GM18951 (cell line): ENCODE data around the gene ZFP3.
"Not testable (repeated sequence)": the region's sequence is repeated elsewhere in the genome, so short reads cannot be mapped to it uniquely, and the experiment has no call there.

Source experiments
- POLR2A ChIP-seq: IDR thresholded peaks from 4 replicates; pipeline ENCODE4 v1.6.1; 2011; ENCODE audit warnings: mild to moderate bottlenecking; ENCODE audit not compliant: insufficient read length, insufficient read depth; ENCODE audit errors: extremely low read depth
- in situ Hi-C: fragments of 300-500 bp; cut with MboI; formaldehyde crosslinking; loops from one replicate; pipeline ENCODE4 v1.12.0; 2022; ENCODE audit warnings: low sequenced_read_pairs, mixed read lengths, inconsistent platforms; ENCODE audit not compliant: unreplicated experiment

ZFP3 gene

DNA sequence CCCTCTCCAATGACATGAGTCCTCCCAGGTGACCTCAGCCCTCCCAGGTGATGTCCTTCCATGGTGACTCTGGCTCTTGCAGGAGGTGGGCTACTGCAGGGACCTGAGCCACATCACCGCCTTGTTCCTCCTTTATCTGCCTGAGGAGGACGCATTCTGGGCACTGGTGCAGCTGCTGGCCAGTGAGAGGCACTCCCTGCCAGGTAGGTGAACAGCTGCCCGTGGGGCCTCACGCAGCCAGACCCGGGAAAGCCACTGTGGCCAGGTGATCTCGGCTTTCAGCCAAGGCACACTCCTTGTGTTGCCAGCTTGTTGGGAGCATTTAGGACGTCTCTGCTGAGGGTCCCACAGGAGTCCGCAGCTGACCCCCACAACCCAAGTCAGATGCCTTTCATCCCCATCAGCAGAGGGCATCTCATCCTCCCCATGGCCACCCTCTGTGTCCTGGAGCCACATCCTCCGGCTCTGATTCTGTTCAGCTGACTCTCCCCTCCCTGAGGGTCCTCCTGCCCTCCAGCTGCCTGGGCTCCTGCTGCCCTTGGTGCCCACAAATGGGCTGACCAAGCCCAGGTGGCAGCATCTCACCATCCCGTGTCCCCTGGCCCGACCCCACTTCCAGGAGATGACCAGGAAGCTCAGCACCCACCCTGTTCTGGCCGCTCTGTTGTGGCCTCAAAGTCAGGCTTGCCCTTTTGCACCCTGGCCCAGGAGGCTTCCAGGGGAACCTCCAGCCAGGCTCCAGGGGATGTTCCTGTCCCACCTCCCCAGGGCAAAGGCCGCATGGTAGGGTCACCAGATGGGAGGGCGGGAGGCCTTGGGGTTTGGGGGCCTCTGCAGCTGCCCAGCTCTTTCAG, 57.7 kb downstream of the ZFP3 start:
- no peak for TF ChIP-seq POLR2A
- in situ Hi-C loops: no loop called here

DNA sequence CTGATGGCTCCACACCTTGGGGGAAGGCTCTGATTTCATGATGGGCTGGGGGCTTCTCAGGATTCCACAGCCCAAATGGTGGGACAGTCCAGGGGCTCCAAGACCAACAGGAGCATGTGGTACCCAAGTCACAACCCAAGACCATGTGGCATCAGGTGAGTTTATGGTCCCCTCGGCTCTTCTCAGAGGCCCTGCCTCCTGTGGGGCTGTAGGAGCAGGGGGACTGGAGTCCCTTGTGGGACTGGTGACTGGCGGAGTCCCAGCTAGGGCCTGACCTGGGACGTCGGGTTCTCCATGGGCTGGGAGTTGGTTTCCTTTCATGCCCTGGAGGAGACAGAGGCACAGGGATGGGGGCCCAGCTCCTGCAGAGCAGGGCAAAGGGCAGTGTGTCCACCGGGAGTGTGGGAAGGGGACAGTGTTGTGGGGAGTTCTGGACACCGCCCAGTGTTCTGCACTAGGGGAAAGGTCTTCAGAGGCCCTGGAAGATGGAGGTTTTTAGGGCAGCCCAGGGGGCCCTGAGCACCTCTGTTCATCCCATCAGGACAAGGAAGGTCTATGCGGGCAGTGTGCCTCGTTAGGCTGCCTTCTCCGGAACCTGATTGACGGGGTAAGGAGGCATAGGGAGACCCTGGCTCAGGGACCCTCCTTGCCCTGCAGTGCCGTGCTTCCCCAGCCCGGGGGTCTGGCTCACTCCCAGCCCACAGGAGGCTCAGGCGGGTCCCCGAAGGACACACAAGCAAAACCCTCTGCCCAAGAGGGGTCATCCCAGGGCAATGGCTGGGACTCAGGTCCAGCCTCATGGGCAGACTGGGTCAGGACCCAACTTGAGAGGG, 58.5 kb downstream of the ZFP3 start:
- in situ Hi-C loops: not testable (repeated sequence)

DNA sequence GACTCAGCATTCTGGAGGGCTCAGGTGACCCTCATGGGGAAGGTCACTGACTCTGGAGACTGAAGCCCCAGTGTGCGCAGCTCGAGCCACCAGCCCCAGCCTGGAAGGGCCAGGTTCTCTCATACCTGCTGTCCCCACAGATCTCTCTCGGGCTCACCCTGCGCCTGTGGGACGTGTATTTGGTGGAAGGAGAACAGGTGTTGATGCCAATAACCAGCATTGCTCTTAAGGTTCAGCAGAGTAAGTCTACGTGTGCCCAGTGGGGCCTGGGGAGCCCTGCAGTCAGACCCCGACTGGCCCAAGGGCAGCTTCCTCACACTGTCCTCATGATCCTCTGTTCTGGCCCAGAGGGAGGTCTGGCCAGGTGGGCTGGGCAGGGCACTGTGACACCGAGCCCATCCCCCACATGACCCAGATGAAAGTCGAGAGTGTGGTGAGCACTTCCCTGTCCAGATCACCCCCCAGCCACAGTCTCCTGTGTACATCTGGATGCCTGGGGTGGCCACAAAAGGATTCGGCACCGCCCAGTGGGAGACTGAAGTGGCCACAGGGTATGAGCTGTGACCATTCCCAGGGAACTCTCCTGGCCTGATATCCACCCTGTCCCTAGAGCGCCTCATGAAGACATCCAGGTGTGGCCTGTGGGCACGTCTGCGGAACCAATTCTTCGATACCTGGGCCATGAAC, 59.4 kb downstream of the ZFP3 start:
- in situ Hi-C loops: not testable (repeated sequence)

GRCh38 chr17:5138198-5138544, 59.9 kb downstream of the ZFP3 start:
- in situ Hi-C loops: not testable (repeated sequence)

DNA sequence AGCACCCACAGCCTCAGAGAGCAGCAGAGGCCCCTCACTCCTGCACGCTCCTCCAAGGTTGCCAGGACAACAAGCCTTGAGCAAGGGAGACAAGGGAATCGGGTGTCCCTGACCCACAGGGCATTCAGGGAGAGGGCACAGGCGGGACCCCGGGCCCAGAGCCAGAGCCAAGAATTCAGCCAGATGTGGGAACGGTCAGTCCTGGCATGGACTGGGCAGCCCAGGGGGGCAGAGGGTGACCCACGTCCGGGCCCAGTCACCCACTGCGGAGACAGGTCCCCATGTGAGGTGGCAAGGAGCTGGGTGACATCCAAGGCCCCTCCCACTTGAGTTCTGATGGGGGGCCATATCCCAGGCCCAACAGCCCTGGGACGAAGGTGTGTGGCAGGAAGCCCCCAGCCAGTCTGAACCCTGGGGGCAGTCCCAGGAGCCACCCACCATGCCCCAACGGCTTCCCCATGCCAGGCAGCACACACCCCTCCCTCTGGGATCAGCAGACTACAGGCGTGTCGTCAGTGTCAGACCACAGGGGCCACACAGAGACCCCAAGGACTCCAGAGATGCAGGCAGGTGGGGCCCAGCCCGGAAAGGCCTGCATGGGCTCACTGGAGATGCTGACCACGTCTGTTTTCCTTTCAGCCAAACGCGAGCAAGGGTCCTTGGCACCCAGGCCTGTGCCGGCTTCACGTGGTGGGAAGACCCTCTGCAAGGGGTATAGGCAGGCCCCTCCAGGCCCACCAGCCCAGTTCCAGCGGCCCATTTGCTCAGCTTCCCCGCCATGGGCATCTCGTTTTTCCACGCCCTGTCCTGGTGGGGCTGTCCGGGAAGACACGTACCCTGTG, 60.6 kb downstream of the ZFP3 start:
- in situ Hi-C loops: no loop called here
- no peak for TF ChIP-seq POLR2A

- in situ Hi-C loops: no loop called here
These were observed 61.1 kb downstream of the ZFP3 start for GRCh38 chr17:5139458-5139732.

GRCh38 chr17:5142877-5143276, 64.6 kb downstream of the ZFP3 start:
- in situ Hi-C loops: not testable (repeated sequence)

More at GRCh38 chr17:5139458-5139732, 61.1 kb downstream of the ZFP3 start:
- TF ChIP-seq POLR2A: no peak
